GM12864 (cell line): ENCODE measurements around the gene CAMK2B.

Experiments
- DNase-seq: peaks from one replicate; pipeline ENCODE4 v3.0.0-alpha.2; 2011; ENCODE audit warnings: low read depth
- H3K4me3 ChIP-seq: 2 replicates; pipeline ENCODE4 v1.5.1; 2011; ENCODE audit warnings: mild to moderate bottlenecking, low read depth, low read length, control low read depth
- CTCF ChIP-seq: IDR thresholded peaks from 2 replicates; pipeline ENCODE4 v1.5.1; 2011; ENCODE audit warnings: low read depth, mild to moderate bottlenecking, moderate library complexity, low read length, control low read depth, inconsistent platforms; ENCODE audit errors: missing control alignments

CAMK2B gene

GRCh38 chr7:44225566-44226395 lies 99.6 kb downstream of the CAMK2B start:
- DNase-seq: no peak
- H3K4me3 ChIP-seq: no peak overlapping the region
- TF ChIP-seq CTCF: no peak

- no peak for DNase-seq
- TF ChIP-seq CTCF: no peak
- H3K4me3 ChIP-seq: no peak overlapping the region
These were observed 100.3 kb downstream of the CAMK2B start for GRCh38 chr7:44224974-44225565.

- DNase-seq: no peak
- TF ChIP-seq CTCF: no peak
- no peak overlapping the region for H3K4me3 ChIP-seq
These were observed 101.1 kb downstream of the CAMK2B start for GRCh38 chr7:44224080-44224973.

- TF ChIP-seq CTCF: no peak
- no peak overlapping the region for H3K4me3 ChIP-seq
- DNase-seq: no peak
These were observed 101.9 kb downstream of the CAMK2B start for GRCh38 chr7:44223362-44224079.

GRCh38 chr7:44222776-44223261 lies 102.6 kb downstream of the CAMK2B start:
- no peak for TF ChIP-seq CTCF
- no peak overlapping the region for H3K4me3 ChIP-seq
- DNase-seq: no peak

GRCh38 chr7:44222074-44222473 lies 103.3 kb downstream of the CAMK2B start:
- no peak for TF ChIP-seq CTCF
- DNase-seq: no peak
- H3K4me3 ChIP-seq: no peak overlapping the region
